ENCODE data around the gene CCNJL.

- TF ChIP-seq, protein P1, sequence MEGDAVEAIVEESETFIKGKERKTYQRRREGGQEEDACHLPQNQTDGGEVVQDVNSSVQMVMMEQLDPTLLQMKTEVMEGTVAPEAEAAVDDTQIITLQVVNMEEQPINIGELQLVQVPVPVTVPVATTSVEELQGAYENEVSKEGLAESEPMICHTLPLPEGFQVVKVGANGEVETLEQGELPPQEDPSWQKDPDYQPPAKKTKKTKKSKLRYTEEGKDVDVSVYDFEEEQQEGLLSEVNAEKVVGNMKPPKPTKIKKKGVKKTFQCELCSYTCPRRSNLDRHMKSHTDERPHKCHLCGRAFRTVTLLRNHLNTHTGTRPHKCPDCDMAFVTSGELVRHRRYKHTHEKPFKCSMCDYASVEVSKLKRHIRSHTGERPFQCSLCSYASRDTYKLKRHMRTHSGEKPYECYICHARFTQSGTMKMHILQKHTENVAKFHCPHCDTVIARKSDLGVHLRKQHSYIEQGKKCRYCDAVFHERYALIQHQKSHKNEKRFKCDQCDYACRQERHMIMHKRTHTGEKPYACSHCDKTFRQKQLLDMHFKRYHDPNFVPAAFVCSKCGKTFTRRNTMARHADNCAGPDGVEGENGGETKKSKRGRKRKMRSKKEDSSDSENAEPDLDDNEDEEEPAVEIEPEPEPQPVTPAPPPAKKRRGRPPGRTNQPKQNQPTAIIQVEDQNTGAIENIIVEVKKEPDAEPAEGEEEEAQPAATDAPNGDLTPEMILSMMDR (IDR thresholded peaks at IDR 0.05 in 4 of 5, conservative IDR thresholded peaks at IDR 0.05 in 1 of 5): no peak
- TF ChIP-seq POLR2A (IDR thresholded peaks at IDR 0.05): no peak
Observed at GRCh38 chr5:160259341-160259740, 53.0 kb downstream of the CCNJL start.
